GM21423 (cell line): Measurements from ENCODE around the gene GPRC6A.

Experiments
- ATAC-seq: cut with Tn5 transposase; IDR thresholded peaks from one replicate; pipeline ENCODE4 v1.9.1; 2021; ENCODE audit warnings: mild to moderate bottlenecking, moderate library complexity; ENCODE audit not compliant: unreplicated experiment

GPRC6A gene

DNA sequence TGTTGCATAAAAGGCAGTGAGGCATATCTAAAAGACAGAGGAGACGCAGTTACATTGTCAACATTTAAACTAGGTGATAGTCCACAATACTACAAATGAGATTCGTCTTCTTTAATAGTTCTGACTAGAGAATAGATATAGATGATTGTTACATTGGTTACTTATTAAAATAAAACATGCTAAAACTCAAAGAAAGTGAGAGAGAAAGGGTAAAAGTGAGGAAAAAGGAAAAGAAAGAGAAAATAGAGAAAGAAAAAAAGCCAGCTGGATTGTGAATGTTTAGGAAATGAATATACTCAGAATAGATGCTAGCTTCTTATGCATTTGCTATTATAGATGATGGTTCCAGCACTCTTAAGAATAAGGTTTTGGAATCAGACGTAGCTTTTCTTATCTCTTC lies 35.7 kb downstream of the GPRC6A start:
- no peak for ATAC-seq

DNA sequence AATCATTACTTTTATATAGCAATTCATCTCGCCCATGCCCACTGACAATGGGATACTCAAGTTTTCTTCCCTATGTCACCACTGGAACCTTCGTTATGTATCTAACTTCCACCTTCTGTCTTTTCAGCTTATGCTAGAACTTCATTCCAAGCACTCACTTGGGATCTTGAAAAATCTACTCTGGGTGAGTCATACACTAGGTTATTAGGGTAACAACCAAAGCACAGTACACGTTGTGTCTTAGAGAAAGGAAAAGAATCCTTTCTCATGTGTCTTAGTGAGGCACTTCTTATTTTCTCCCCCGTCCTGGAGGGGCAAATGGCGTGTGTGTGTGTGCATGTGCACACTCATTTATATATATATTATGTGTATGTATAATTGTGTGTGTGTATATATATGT lies 45.0 kb downstream of the GPRC6A start:
- ATAC-seq: no peak

DNA sequence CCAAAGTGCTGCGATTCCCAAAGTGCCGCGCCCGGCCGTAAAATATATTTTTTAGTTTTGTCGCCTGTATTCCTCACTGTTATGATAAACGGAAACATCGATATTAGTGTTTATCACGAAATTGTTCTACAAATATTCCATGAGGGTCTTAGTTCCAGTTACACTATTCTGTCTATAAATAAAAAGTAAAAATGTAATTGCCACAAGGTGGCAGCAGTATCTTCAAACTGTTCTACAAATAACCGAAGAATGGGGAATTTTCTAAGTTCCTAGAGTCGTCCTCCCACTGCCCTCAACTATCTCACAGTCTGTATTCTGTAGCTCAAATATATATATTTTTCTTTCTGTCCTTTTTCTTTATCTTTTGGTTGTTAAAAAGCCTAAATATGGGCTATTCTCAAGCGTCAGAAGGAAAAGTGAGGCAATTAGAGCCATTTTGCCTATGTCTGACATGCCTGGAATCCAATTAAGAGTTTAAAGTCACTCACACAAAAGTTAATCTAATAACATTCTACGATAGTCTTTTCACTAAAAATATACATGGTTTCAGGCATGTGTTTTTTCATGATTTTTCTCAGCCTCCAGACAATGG lies 49.2 kb downstream of the GPRC6A start:
- ATAC-seq: no peak

DNA sequence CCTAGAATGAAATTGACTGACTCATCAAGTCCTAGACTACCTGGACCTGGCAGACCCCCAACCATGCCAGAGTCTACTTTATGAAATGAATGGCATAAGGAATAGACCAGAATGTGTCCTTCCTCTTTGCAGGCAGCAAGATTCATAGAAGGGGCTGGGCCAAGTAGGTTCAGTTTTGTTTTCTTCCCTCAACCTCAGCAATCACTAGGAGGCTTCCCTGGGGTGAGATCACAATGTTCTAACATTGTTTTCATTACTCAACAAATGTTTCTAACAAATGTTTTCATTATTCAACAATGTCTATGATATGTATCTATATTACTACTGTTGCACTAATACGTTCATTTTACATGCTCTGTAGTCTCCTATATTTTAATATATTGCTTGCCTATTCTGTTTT lies 55.0 kb downstream of the GPRC6A start:
- ATAC-seq: no peak

DNA sequence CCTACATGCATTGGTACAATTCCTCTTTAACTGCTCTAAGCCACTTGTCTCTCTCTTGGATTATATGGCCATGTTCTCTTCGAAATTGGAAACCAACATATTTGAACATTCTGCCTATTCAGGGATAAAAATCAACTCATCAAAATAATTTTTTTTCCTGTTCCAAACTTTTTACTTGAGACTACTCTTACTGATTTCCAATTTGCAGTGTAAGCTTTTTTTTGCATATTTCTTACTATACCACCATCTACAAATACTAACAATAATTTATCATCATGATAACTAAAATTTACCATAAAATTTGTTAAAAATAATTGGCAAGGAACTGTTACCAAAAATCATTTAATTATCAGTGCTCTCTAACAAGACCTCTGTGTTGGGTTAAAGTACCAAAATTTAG lies 56.4 kb downstream of the GPRC6A start:
- ATAC-seq: no peak

DNA sequence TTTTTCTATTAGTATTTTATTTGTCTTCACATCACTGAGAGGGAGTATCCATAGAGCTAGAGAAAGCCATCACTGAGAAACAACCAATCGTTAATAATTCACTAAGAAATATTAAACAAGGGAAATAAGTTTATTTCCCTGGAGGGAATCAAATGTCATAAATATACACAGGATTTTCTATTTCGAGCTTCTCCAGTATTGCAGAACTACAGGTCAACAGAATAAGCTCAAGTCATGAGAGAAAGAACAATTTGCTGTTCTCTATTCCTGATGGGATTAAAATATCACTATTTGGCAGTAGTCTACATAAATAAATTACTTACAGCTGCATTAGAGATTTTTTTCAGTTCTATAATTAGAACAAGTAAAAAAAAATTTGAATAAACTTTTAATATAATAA lies 61.2 kb downstream of the GPRC6A start:
- ATAC-seq: no peak

DNA sequence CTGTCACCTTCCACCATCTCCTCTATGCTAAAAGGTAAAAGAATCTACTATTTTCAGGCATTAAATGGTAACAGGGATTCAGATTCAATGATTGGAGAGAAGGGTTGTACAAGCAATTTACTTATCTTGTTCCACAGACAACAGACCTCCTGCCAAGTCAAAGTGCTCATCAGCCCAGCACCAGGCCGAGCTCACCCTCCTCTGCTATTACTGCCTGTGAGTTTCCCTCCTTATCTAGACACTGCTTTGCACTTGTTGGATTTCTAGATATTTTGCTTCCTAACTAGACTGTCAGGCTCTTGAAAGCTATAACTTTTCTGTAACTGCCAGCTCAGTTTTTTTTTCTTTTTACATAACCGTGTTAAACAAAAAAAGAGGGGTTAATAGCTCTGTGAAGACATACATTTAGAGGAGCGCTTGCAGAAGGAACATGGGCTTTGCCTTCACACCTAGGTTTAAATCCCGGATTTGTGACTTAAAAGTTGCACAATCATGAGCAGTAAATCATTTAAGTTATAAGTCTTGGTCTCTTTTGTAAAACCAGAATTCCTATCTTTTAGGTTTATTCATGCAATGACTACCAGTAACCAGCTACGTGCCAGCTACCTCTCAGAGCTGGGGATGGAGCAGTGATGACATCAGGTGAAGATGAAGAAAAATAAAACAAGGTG lies 62.2 kb downstream of the GPRC6A start:
- ATAC-seq: no peak

DNA sequence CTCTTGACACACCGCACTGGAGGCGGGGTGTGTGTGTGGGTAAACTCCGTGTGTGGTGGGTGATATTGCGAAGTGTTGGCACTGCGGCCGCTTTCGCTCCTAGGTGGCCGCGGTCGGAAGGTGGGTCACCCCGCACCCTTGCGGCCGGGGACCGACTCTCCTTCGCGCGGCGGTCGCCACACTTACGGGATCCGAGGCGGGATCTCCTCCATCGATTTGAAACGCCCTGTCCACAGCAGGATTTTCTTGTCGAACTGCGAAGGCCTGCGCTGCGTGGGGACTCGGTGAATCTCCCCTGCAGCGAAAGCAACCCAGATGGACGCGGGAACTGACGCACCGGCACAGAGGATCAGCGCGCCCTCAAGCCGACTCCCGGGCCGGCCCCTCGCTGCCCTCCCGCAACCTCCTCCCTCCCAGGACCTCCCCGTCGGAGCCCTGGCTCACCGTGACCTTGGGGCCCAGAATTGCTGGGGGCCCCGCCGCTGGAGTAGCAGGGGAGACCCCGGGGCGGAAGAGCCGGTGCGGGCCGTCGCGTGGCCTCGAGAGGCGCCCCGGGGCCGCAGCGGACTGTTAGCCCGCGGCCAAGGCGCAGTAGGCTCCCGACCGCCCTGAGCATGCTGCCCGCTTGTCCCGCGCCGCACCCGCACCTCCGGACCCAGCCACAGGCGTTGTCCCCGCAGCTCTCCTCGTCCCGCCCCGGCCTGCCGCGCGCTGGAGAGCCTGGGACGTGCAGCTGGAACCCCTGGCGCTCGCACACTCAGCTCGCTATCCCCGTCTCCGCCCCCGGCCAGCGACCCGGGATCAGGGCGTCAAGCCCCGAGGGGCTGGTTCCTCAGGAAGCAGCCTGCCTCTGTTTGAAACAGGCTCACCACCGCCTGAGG lies 63.7 kb downstream of the GPRC6A start, which contains the start of gene FAM162B:
Gene FAM162B, minus strand, starts transcription at position 759 of the 881 bp plus-strand sequence. Its CDS starts 143 bp downstream, at position 616.
- ATAC-seq: no peak

DNA sequence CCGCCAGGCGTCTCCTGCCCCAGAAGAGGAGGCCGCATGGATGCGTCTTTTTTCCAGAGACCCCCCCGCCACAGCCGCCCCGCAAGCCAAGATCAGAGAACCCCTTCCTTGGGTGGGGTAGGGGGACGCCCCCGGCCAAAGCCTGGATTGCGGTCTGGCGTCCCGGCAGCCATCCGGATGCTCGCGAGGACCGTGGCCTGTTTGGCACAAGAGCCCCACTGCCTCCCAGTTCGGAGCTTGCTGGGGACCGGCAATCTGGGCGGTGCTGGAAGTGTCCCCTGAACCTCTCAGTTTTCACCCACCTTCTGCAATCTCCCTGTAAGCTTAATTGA lies 64.3 kb downstream of the GPRC6A start:
- no peak for ATAC-seq

DNA sequence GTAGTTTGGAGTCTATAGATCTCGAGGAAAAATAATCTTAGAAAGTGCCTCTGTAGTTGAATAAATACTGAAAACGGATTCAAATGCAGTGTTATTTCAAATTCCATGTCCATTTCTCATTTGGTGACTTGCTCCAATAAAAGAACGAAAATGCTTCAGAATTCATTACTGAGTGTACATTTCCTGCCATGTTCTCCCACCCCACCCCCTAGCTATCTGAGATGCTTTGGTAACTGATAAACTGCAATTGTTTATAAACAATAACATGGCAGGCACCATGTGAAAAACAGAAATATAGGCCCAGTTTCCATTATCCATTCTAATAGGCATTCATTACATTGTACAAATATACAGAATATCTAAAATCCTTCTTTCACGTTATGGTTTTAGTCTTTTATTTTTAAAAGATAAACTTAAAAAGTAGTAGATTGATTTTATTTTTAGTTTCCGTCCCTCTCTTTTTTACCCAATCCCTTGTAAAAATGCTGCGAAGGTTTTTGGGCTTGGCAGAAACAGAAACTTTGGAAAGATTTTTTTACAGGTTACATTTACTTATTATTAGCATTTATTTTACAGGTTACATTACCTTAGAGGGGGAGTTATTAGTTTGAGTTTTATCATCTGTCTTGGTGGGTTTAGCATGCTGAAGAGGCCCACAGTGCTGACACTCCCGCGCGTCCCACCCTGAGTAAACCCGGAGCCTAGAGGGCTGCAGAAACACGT lies 64.8 kb downstream of the GPRC6A start:
- ATAC-seq: no peak

DNA sequence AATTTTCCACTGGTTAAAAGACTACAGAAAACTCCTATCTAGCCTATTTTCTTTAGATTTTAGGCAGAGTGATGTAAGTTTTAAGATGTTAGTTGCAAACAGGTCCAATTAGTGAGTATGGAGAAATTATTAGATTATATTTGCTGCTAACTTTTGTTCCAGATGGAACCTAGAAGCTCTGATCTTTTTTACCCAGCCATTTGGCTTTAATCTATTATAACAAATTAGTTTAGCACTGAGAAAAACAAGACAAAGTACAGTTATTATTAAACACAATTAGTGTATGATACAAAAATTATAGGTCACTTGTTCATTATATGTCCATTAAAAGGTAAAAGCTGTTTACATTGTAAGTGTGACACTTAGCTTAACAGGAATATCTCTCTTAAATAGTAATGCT lies 65.8 kb downstream of the GPRC6A start:
- ATAC-seq: no peak

DNA sequence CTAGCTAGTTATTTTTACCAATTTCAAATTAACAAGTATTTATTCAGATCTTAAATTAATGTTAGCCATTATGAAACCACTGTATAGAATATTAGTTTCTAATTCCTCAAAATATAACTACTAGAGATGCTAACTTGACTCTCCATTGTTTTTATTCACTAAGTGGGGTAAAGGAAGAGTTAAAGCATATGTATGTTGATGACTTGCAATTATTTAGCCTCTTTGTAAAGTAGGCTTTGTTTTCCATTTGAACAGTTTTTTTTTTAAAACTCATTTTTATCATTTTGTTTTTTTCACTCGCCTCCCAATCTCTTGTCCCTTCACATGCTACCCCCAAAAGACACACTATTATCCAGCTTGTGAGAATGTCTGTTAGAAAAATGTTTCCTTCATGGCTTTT lies 66.6 kb downstream of the GPRC6A start:
- no peak for ATAC-seq

DNA sequence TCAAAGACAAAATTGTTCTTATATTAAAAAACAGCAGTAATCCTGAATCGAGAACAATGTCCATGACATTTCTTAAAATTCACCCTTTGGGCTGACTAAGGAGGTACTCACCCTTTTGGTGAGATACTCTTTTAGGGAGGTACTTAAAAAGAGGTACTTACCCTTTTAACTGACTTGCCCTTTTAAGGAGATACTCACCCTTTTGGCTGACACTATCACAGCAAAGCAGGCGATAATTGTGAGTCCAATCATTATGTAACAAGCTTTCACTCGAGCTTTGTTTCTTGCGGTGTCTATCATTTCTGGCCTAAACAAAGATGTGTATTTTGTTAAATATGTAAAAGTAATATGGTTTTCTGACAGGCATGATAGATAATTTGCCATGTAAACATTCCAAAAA lies 67.1 kb downstream of the GPRC6A start:
- no peak for ATAC-seq

DNA sequence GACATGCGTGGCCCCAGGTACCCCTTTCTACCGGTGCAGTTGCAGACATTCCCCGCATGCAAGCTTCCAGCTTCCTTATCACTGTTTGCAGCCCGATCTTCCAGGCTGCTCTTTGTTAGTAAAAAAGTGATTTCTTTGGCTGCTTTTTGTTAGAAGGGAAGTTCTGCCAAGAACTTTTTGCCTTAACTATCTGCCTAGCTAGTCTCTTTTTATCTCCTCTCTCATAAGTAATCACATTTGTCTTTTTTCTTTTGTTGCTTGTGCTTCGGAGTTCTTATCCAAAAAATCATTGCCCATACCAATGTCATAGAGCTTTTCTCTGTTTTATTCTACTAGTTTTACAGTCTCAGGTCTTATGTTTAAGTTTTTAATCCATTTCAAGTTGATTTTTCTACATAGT lies 83.7 kb downstream of the GPRC6A start:
- ATAC-seq: no peak
